Ovary (tissue), 9 donors: ENCODE measurements around the gene ARMC12. TPM values are rescaled to one million over a fixed set of nuclear protein-coding genes. Genes with fewer than 3 reads are reported as not detected.
"Not testable (repeated sequence)": the region's sequence is repeated elsewhere in the genome, so short reads cannot be mapped to it uniquely, and the experiment has no call there.

ENCODE experiments used
- DNase-seq, 5 donors: peaks; one replicate each; pipeline ENCODE4 v3.0.0-alpha.2; 2019 to 2020
- H3K27ac ChIP-seq, 2 donors: fragments of 200-600 bp; one replicate each; pipeline versions ENCODE4 v1.5.1 to v1.8.0; 2019 to 2022
- H3K27me3 ChIP-seq: fragments of 200-600 bp; one replicate; pipeline ENCODE4 v1.8.0; 2022
- H3K36me3 ChIP-seq: fragments of 200-600 bp; sonication (generic); one replicate; pipeline ENCODE4 v1.5.1; 2019
- H3K4me1 ChIP-seq: one replicate; pipeline ENCODE4 v1.8.1; 2013; ENCODE audit warnings: mild to moderate bottlenecking, moderate library complexity; ENCODE audit not compliant: insufficient read depth
- H3K4me3 ChIP-seq: fragments of 200-600 bp; sonication (generic); one replicate; pipeline ENCODE4 v1.5.1; 2017
- H3K9me3 ChIP-seq, 2 donors: fragments of 200-600 bp in 1 of 2; sonication (generic) in 1 of 2; one replicate each; pipeline versions ENCODE4 v1.5.1 to v1.8.1; 2013 to 2019; ENCODE audit warnings: mild to moderate bottlenecking in 1 of 2, moderate library complexity in 1 of 2
- EP300 ChIP-seq: sonication (generic); formaldehyde crosslinking; IDR thresholded peaks from one replicate; pipeline ENCODE4 v1.6.1; 2017; ENCODE audit warnings: antibody characterized with exemption
- POLR2A ChIP-seq: fragments of 450-650 bp; IDR thresholded peaks from one replicate; pipeline ENCODE4 v1.6.1; 2017; ENCODE audit warnings: antibody characterized with exemption, mild to moderate bottlenecking, moderate library complexity
- WGBS, 3 donors: extraction: QIAGEN DNeasy Blood & Tissue Kit in 1 of 3; methylation state at CpG; one replicate each; pipeline versions ENCODE4 v1.1.5 to v1.1.7; 2013 to 2017; 5-methylcytosine and 5-hydroxymethylcytosine counted together
- intact Hi-C, 4 donors: fragments of 100-400 bp; cut with DNase I; formaldehyde crosslinking; loops; one replicate each; pipeline versions ENCODE4 v1.11.0 to v1.15.1; 2022 to 2023
- polyA plus RNA-seq, 2 donors: library from polyadenylated mRNA; stranded (reverse); fragments of 200-250 nt in 1 of 2; fragments of 350-450 nt in 1 of 2; fragmentation: Illumina TruSeq in 1 of 2; extraction: RNeasy Lipid Tissue Mini Kit (QIAGEN cat#74804) in 1 of 2; gene quantifications; one replicate each; pipeline ENCODE4 v1.2.3, GENCODE V29; 2013 to 2014
- total RNA-seq, 7 donors: library from RNA; depleted of rRNA in 2 of 7; stranded (reverse); fragments of >200 nt in 2 of 7; fragmentation: NEBNext Ultra II Directional in 3 of 7; extraction: Animal tissue kit (Norgen Biotek cat#: 25700) in 3 of 7; gene quantifications; one replicate each; pipeline versions ENCODE4 v1.1.0 to v1.2.4, GENCODE V29; 2016 to 2023
- TF ChIP-seq, protein P1 (sequence below), 3 donors: fragments of 450-650 bp in 2 of 3; fragments of 200-600 bp in 1 of 3; IDR thresholded peaks; one replicate each; pipeline versions ENCODE4 v1.5.1 to v1.8.0; 2016 to 2022; ENCODE audit warnings: antibody characterized with exemption in 3 of 3, mild to moderate bottlenecking in 1 of 3
- donor health status: DM: no; HTN: no; CAD: no; lungs with moderate emphysema.
- donor health status: DM: no; HTN: no; CAD: no.
- donor health status: Bipolar disorder and iron deficiency.
- donor health status: DM: yes; HTN: yes; CAD: no.
- donor health status: DM: no; HTN: no; CAD: no.
- donor health status: DM: yes; HTN: yes; CAD: no.

Gene ARMC12
- total and polyA plus RNA-seq, 9 donors: 0.34 to 1.9 (median 1.0) TPM

DNA sequence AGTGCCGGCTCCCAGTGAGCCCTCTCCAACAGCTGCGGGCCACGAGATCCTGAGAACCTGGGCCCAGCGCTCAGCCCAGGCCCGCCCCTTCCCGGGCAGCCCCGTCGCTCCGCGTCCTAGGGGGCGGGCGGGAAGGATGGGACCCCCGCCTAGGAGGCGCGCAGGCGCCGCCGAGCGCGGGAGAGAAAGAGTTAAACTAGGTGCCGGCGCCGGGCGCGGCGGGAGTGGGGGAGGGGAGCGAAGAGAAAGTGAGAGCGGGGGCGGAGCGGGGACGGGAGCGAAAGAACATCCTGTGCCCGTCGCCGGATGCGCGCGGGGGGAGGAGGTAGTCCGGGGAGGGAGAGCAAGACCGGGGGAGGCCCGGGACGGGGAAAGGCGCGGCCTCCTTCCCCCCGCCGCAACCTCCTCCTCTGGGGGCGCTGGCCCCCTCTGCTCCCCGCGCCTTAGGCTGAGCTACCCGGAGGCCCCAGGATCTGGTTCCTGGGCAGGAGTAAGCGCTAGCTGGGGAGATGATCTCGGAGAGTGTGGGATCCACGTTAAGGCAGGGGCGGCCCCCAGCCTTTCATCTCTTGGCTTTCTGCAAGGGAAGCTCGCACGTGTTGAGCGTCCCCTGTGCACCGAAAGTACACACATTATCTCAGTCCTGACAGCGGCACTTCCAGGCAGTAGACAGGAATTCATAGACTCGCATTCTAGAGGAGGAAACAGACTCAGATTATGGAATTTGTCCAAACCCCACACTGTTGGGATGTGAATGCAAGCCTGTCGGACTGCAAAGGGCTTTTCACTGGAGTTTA is 4.9 kb upstream of the ARMC12 start:
- peaks cover 16% of the 10 kb centered on the region for H3K4me1 ChIP-seq
- H3K36me3 ChIP-seq: no peaks in the 10 kb centered on the region
- intact Hi-C loops: loop anchor here in 2 of 4 donors (1.0 to 10.0 kb wide), 3 partner anchors 143 to 237 kb away; partner anchors contain the start of gene TEAD3 (in 1 of the 2)
- peak overlapping the region; percentile 86 for H3K4me3 ChIP-seq
- peak; percentile 56 for TF ChIP-seq POLR2A
- TF ChIP-seq EP300: peak; percentile 73
- TF ChIP-seq, protein P1, sequence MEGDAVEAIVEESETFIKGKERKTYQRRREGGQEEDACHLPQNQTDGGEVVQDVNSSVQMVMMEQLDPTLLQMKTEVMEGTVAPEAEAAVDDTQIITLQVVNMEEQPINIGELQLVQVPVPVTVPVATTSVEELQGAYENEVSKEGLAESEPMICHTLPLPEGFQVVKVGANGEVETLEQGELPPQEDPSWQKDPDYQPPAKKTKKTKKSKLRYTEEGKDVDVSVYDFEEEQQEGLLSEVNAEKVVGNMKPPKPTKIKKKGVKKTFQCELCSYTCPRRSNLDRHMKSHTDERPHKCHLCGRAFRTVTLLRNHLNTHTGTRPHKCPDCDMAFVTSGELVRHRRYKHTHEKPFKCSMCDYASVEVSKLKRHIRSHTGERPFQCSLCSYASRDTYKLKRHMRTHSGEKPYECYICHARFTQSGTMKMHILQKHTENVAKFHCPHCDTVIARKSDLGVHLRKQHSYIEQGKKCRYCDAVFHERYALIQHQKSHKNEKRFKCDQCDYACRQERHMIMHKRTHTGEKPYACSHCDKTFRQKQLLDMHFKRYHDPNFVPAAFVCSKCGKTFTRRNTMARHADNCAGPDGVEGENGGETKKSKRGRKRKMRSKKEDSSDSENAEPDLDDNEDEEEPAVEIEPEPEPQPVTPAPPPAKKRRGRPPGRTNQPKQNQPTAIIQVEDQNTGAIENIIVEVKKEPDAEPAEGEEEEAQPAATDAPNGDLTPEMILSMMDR (IDR thresholded peaks at IDR 0.05): peak in 1 of 3 donors; percentile 56
- 1% methylated on average over 45 to 61 of the region's 61 CpGs for WGBS, 3 donors
- H3K27ac ChIP-seq: peak overlapping the region; percentile 97
- no peaks in the 10 kb centered on the region for H3K27me3 ChIP-seq
- H3K9me3 ChIP-seq: no peaks in the 10 kb centered on the region
- peak; percentile 97 to 99 (median 99) for DNase-seq

DNA sequence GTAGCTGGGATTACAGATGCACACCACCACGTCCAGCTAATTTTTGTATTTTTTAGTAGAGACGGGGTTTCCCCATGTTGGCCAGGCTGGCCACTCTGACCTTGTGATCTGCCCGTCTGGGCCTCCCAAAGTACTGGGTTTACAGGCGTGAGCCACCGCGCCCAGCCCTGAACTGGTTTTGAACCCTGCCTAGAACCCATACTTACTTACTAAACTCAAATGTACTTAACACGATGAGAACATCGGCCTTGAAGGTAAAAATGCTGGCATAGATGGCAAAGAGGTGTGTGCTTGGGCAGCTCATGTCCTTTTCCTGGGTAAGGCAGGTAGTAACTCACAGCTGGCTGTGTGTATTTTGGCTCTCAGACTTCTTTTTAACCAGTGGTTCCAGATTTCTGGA is 3.2 kb upstream of the ARMC12 start:
- no peak for DNase-seq
- Histone ChIP-seq H3K36me3 (no peaks in the 10 kb centered on the region), H3K4me1 (peaks cover 16% of the 10 kb centered on the region), H3K4me3 (no peak overlapping the region), H3K9me3 (no peaks in the 10 kb centered on the region), H3K27me3 (no peaks in the 10 kb centered on the region), H3K27ac (peak overlapping the region in 1 of 2 donors; percentile 97)
- intact Hi-C loops: loop anchor here in 1 of 4 donors (2.0 to 10.0 kb wide), 2 partner anchors 145 to 239 kb away; partner anchors contain the start of gene TEAD3
- TF ChIP-seq, protein P1 (IDR thresholded peaks at IDR 0.05): no peak
- TF ChIP-seq EP300 (no peak), POLR2A (no peak)
- 93 to 94% (median 93%) methylated on average over 8 of the region's 8 CpGs for WGBS, 3 donors

DNA sequence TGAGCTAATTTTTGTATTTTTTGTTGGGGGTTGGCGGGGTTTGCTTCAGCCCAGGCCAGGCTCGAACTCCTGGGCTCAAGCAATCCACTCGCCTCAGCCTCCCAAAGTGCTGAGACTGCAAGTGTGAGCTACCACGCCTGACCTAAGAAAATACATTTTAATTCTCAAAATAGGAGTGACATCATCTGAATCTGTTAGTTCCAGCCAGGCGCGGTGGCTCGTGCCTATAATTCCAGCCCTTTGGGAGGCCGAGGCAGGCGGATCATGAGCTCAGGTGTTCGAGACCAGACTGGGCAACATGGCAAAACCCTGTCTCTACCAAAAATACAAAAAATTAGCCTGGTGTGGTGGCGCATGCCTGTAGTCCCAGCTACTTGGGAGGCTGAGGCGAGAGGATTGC is 2.5 kb upstream of the ARMC12 start:
- 96 to 98% (median 97%) methylated on average over 12 of the region's 12 CpGs for WGBS, 3 donors
- not testable (repeated sequence) for H3K27me3 ChIP-seq, H3K36me3 ChIP-seq, DNase-seq, H3K4me1 ChIP-seq, H3K27ac ChIP-seq, H3K4me3 ChIP-seq, H3K9me3 ChIP-seq
- intact Hi-C loops: loop anchor here in 1 of 4 donors (10.0 kb wide), 1 partner anchor 240 kb away; the partner anchor contains the start of gene TEAD3

DNA sequence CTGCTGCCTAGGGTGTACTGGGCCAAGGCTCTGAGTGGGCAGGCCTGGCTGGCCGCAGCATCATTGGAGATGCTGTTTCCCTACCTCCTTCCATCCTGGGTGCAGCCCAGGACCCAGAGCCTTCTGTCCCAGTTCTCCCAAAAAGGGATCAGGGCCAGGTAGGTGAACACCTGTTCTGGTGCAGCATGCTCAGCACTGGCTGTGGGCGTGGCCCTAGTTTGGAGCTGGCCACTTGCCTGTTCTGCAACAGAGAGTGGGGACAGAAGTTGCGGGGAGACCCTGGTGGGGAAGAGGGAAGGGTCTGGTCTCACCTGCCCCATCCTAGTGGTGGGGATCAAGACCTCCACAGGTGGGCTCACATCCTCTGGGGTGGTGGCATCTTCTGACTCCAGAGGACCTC is 1.4 kb upstream of the ARMC12 start:
- H3K27me3 ChIP-seq: no peaks in the 10 kb centered on the region
- peaks cover 7% of the 10 kb centered on the region for H3K4me1 ChIP-seq
- H3K36me3 ChIP-seq: no peaks in the 10 kb centered on the region
- H3K4me3 ChIP-seq: no peak overlapping the region
- peak in 1 of 5 donors; percentile 50 for DNase-seq
- H3K27ac ChIP-seq: no peak overlapping the region
- 85 to 90% (median 86%) methylated on average over 3 of the region's 3 CpGs for WGBS, 3 donors
- no peaks in the 10 kb centered on the region for H3K9me3 ChIP-seq
- intact Hi-C loops: loop anchor here in 2 of 4 donors (5.0 to 10.0 kb wide), 2 partner anchors 213 to 241 kb away; partner anchors contain the start of gene TEAD3 (in 1 of the 2)
- TF ChIP-seq, protein P1 (IDR thresholded peaks at IDR 0.05): no peak
- TF ChIP-seq EP300 (no peak), POLR2A (no peak)
